K562 treated with DMSO at 1 percent for 4 hours (cell line): ENCODE measurements around the gene CNOT9. TPM values are rescaled to one million over a fixed set of nuclear protein-coding genes. Genes with fewer than 3 reads are reported as not detected.

ENCODE experiments used
- total RNA-seq: library from RNA; unstranded; fragments of 300-600 nt; gene quantifications from 2 replicates; pipeline ENCODE4 v1.2.3, GENCODE V29; 2022; ENCODE audit not compliant: insufficient read depth

CNOT9 gene, protein sequence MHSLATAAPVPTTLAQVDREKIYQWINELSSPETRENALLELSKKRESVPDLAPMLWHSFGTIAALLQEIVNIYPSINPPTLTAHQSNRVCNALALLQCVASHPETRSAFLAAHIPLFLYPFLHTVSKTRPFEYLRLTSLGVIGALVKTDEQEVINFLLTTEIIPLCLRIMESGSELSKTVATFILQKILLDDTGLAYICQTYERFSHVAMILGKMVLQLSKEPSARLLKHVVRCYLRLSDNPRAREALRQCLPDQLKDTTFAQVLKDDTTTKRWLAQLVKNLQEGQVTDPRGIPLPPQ
- 14.4 and 20.2 TPM in 2 replicates for total RNA-seq

DNA sequence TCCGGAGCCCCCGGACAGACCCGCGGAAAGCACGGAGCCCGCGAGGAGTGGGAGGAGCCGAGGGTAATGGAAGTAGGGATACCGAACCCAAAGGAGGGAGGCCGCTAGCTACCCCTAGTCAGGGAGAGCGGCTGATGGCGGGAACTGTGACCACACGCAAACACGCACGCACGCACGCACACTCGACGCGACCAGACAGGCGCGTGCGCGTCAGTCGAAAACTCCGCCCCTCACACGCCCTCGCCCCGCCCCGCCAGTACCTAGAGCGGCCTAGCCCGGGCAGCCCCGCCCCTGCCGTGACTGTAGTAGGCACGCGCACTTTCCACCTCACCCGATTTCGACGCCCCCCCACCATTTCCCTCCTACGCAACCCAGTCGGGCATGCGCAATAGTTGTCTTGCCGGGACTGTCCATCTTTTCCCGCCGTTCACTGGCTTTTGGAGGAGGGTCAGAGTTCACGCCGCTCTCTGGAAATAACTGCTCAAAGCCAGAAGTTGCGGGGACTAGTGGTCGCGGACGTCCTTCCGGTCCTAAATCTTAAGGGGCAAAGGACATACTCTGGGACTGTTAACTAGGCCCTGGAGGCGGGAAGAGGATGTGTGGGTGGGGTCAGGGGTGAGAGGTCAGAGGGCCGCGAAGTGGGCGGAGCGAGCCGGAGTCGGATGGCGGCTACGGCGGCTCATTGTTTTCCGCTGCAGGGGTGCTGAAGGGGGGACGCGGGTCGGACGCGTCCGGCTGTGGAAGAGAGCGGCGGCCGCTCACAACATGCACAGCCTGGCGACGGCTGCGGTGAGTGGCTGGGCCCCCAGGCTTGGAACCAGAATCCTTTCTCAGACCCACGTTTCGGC lies at the start of gene CNOT9, which contains the start of gene USP37:
Gene CNOT9, plus strand, starts transcription at position 650 of the 848 bp plus-strand sequence. Its CDS starts 116 bp downstream, at position 766.
Gene USP37, minus strand, starts transcription at position 162 of the 848 bp plus-strand sequence. CDS start 9,698 bp downstream, outside the sequence.

DNA sequence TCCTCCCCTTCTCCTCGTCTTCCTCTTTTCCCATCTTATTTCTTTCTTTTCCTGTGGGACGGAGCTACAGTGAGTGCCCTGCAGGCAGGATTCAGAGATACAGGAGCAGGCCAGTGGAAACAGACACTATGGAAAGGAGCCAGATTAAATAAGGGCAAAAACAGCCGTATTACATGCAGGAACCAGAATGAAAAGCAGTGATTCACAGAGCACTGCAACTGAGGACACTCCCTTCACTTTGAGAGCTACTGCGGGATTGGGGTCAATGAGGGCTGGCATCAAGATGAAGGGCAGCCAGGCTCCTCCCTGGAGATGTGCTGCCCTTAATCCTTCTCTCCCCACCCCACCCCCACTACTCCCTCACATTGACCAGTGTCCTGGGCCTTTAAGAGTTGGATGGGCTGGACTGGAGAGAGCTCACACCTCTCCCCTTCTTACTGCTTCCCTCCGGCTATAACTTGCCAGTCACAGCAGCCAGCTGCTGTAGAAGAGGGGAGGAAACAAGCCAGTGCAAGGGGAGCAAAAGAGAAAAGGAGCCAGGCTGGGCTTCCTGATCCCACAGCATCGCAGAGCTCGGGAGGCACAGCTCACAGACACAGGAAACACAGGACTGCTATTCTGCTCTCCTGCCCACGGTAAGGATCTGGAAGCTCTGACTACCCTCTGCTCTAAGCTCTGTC lies 38.9 kb downstream of the CNOT9 start, which contains the start of gene PLCD4:
Gene PLCD4, plus strand, starts transcription at position 464 of the 680 bp plus-strand sequence. CDS start 7,841 bp downstream, outside the sequence.

Other genes starting within 250 kb of the CNOT9 start
- gene CATIP, start 212.0 kb upstream of the CNOT9 start, total RNA-seq, result not detected in 2 replicates
- gene SLC11A1, start 186.6 kb upstream of the CNOT9 start, total RNA-seq, result 0.53 and 0.71 TPM in 2 replicates
- gene CTDSP1, start 169.0 kb upstream of the CNOT9 start, total RNA-seq, result 43.3 and 47.3 TPM in 2 replicates
- gene VIL1, start 149.7 kb upstream of the CNOT9 start, total RNA-seq, result 0.88 and 1.4 TPM in 2 replicates
- gene USP37, start 488 bp upstream of the CNOT9 start, total RNA-seq, result 4.2 and 4.5 TPM in 2 replicates
- gene PLCD4, start 39.1 kb downstream of the CNOT9 start, total RNA-seq, result 0.29 TPM in 1 of 2 replicates, not detected in the other
- gene ZNF142, start 90.8 kb downstream of the CNOT9 start, total RNA-seq, result 6.6 and 9.1 TPM in 2 replicates
- 20.8 and 21.4 TPM in 2 replicates for gene BCS1L, start 90.8 kb downstream of the CNOT9 start, total RNA-seq
- 25.3 and 31.0 TPM in 2 replicates for gene RNF25, start 103.2 kb downstream of the CNOT9 start, total RNA-seq
- gene STK36, start 103.2 kb downstream of the CNOT9 start, total RNA-seq, result 2.8 and 3.4 TPM in 2 replicates
- 19.4 and 44.1 TPM in 2 replicates for gene TTLL4, start 142.0 kb downstream of the CNOT9 start, total RNA-seq
- gene CYP27A1, start 213.3 kb downstream of the CNOT9 start, total RNA-seq, result not detected in 2 replicates